Nephron progenitor cell (in vitro differentiated cells): ENCODE measurements around the gene FAM76A.

Source experiments
- DNase-seq: peaks from one replicate; pipeline ENCODE4 v3.0.0; 2021
- H3K27ac Mint-ChIP-seq: 2 replicates; pipeline ENCODE4 v1.8.0; 2021; ENCODE audit warnings: mild to moderate bottlenecking, moderate library complexity, mixed read lengths
- H3K27me3 Mint-ChIP-seq: 2 replicates; pipeline ENCODE4 v1.8.0; 2021; ENCODE audit warnings: mild to moderate bottlenecking, low read depth, mixed read lengths; ENCODE audit not compliant: poor library complexity
- H3K36me3 Mint-ChIP-seq: 2 replicates; pipeline ENCODE4 v1.8.0; 2021; ENCODE audit warnings: low read depth, mixed read lengths
- H3K4me1 Mint-ChIP-seq: 2 replicates; pipeline ENCODE4 v1.8.0; 2021; ENCODE audit warnings: mixed read lengths
- H3K4me3 Mint-ChIP-seq: 2 replicates; pipeline ENCODE4 v1.8.0; 2021; ENCODE audit warnings: mild to moderate bottlenecking, moderate library complexity, mixed read lengths
- H3K9me3 Mint-ChIP-seq: 2 replicates; pipeline ENCODE4 v1.8.0; 2021; ENCODE audit warnings: mild to moderate bottlenecking, moderate library complexity, mixed read lengths
- TF ChIP-seq, protein P1 (sequence below): fragments of 200-600 bp; sonication (generic); IDR thresholded peaks from 2 replicates; pipeline ENCODE4 v1.5.0; 2021; ENCODE audit warnings: antibody characterized with exemption

Gene FAM76A

GRCh38 chr1:27809883-27810282 lies 84.1 kb downstream of the FAM76A start:
- Mint-ChIP-seq H3K36me3 (peaks cover 35% of the 10 kb centered on the region), H3K4me3 (no peak overlapping the region), H3K27ac (peak overlapping the region; percentile 46), H3K4me1 (no peaks in the 10 kb centered on the region), H3K27me3 (no peaks in the 10 kb centered on the region), H3K9me3 (no peaks in the 10 kb centered on the region)
- TF ChIP-seq, protein P1, sequence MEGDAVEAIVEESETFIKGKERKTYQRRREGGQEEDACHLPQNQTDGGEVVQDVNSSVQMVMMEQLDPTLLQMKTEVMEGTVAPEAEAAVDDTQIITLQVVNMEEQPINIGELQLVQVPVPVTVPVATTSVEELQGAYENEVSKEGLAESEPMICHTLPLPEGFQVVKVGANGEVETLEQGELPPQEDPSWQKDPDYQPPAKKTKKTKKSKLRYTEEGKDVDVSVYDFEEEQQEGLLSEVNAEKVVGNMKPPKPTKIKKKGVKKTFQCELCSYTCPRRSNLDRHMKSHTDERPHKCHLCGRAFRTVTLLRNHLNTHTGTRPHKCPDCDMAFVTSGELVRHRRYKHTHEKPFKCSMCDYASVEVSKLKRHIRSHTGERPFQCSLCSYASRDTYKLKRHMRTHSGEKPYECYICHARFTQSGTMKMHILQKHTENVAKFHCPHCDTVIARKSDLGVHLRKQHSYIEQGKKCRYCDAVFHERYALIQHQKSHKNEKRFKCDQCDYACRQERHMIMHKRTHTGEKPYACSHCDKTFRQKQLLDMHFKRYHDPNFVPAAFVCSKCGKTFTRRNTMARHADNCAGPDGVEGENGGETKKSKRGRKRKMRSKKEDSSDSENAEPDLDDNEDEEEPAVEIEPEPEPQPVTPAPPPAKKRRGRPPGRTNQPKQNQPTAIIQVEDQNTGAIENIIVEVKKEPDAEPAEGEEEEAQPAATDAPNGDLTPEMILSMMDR, result no peak
- no peak for DNase-seq

DNA sequence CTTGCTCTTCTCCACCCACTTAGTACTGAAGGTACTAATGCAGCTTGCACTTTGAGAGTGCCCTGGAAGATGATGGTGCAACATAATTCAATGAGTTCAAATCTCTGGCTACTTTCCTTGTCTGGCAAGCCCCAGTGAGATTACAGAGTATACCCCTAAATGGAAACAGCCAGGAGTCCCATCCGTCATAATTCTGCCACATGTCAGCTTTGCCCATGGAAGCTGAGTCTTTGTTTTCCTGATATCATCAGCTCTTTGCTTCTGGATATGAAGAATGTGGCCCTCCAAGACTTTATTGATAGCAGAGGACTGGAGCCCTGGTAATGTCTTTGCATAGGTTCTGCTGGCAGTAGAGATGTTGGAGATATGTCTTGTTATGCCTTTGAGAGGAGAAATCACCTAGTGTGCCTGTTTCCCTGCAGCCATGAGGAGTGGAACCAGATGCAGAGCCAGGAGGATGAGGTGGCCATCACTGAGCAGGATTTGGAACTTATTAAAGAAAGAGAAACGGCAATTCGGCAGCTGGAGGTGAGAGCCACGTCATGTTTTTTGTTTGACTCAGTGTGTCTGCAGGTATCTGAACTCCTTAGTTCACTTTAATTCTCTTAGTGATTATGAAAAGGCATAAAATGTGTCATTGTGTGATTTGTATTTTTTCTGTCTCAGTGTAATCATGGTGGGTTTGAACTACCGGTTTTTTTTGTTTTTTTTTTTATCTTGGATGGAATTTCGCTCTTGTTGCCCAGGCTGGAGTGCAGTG lies 86.2 kb downstream of the FAM76A start:
- Mint-ChIP-seq H3K4me3 (no peak overlapping the region), H3K27me3 (peaks cover 3% of the 10 kb centered on the region), H3K9me3 (no peaks in the 10 kb centered on the region), H3K36me3 (peaks cover 25% of the 10 kb centered on the region), H3K27ac (peak overlapping the region; percentile 30), H3K4me1 (no peaks in the 10 kb centered on the region)
- DNase-seq, result no peak
- TF ChIP-seq, protein P1, result no peak
